ENCODE measurements around the gene NRG3.

- TF ChIP-seq CTCF (conservative IDR thresholded peaks at IDR 0.05; ENCODE audit: low read depth, low read length) (no peak), POLR2A (IDR thresholded peaks at IDR 0.05; ENCODE audit: low read depth, low read length) (no peak), SMC3 (IDR thresholded peaks at IDR 0.05; ENCODE audit: low read depth, low read length) (no peak), RFX5 (IDR thresholded peaks at IDR 0.05; ENCODE audit: low read depth, low read length) (no peak), RCOR1 (IDR thresholded peaks at IDR 0.05; ENCODE audit: insufficient replicate concordance, low read length) (no peak), CHD1 (IDR thresholded peaks at IDR 0.05; ENCODE audit: low read depth, low read length) (no peak), USF2 (IDR thresholded peaks at IDR 0.05; ENCODE audit: low read depth, low read length) (no peak)
Measured at GRCh38 chr10:82463614-82464013, 588.6 kb downstream of the NRG3 start.

Measured in IMR-90 (cell line).